Testis (tissue), 3 donors: ENCODE measurements around the gene KIF14. TPM values are rescaled to one million over a fixed set of nuclear protein-coding genes. Genes with fewer than 3 reads are reported as not detected.

ENCODE experiments used
- polyA plus RNA-seq: library from polyadenylated mRNA; stranded (reverse); fragments of 350-450 nt; fragmentation: Illumina TruSeq; extraction: RNeasy Lipid Tissue Mini Kit (QIAGEN cat#74804); gene quantifications from one replicate; pipeline ENCODE4 v1.2.3, GENCODE V29; 2014; ENCODE audit warnings: low read depth, low replicate concordance; ENCODE audit not compliant: insufficient read depth
- total RNA-seq, 2 donors: library from RNA; depleted of rRNA; stranded (reverse); fragments of >200 nt; gene quantifications; one replicate each; pipeline ENCODE4 v1.2.3, GENCODE V29; 2016

KIF14 gene
- total and polyA plus RNA-seq, 3 donors from 2014 or later: 1.8 to 6.8 (median 3.5) TPM

Other genes with a start within 250 kb of the KIF14 start
- 10 to 100 TPM; 17.5 to 21.7 TPM for gene ZNF281, start 210.7 kb downstream of the KIF14 start, total RNA-seq
- 18.0 TPM for gene ZNF281, start 210.7 kb downstream of the KIF14 start, polyA plus RNA-seq
- gene DDX59, start 49.2 kb upstream of the KIF14 start, total RNA-seq: 10 to 100 TPM; 24.1 to 30.2 TPM
- gene DDX59, start 49.2 kb upstream of the KIF14 start, polyA plus RNA-seq: 17.7 TPM
- 10 to 100 TPM; 28.4 to 34.7 TPM for gene CAMSAP2, start 118.1 kb upstream of the KIF14 start, total RNA-seq
- gene CAMSAP2, start 118.1 kb upstream of the KIF14 start, polyA plus RNA-seq: 16.0 TPM